GM12892 (cell line): ENCODE results near the gene KLK14.

Experiments used
- POLR2A ChIP-seq: IDR thresholded peaks from 2 replicates; pipeline ENCODE4 v1.6.1; 2011; ENCODE audit warnings: low read depth, low read length, control low read depth
- TAF1 ChIP-seq: IDR thresholded peaks from 2 replicates; pipeline ENCODE4 v1.6.1; 2011; ENCODE audit warnings: low read depth, mild to moderate bottlenecking, control low read depth, low read length, borderline replicate concordance

DNA sequence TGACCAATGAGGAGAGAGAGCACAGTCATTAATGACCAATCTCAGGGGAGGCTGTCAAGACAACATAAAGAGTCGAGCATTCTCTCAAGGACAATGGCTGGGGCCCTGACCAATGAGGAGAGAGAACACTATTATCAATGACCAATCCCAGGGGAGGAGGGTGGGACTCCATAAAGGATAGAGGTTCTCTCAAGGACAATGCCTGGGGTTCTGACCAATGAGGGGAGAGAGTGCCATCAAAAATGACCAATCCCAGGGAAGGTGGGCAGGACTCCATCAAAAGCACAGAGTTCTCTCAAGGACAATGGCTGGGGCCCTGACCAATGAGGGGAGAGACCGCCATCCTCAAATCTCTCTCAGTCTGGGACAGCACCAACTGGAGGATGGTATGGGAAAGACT is 53.0 kb downstream of the KLK14 start:
- no peak for TF ChIP-seq POLR2A
- TF ChIP-seq TAF1 = no peak
